ENCODE measurements around the gene PANX2.
"Not testable (repeated sequence)": the region's sequence is repeated elsewhere in the genome, so short reads cannot be mapped to it uniquely, and the experiment has no call there.

PANX2 gene

GRCh38 chr22:50200461-50201190 lies 30.1 kb downstream of the PANX2 start, which contains the start of gene SELENOO:
TSS of gene SELENOO (plus strand) at chr22:50201011. CDS start at chr22:50201037, 26 bp downstream.
- DNase-seq: peak; percentile 82

- DNase-seq: no peak
Measured at GRCh38 chr22:50201191-50202129, 30.9 kb downstream of the PANX2 start.

GRCh38 chr22:50202130-50202666 lies 31.7 kb downstream of the PANX2 start:
- DNase-seq: no peak

GRCh38 chr22:50203288-50203687 lies 32.8 kb downstream of the PANX2 start:
- DNase-seq: no peak

GRCh38 chr22:50204571-50204970 lies 34.0 kb downstream of the PANX2 start:
- DNase-seq: no peak

- DNase-seq: not testable (repeated sequence)
Measured at GRCh38 chr22:50204998-50205397, 34.5 kb downstream of the PANX2 start.

GRCh38 chr22:50205781-50206569 lies 35.4 kb downstream of the PANX2 start:
- no peak for DNase-seq

GRCh38 chr22:50206599-50206998 lies 36.1 kb downstream of the PANX2 start:
- no peak for DNase-seq

- DNase-seq: no peak
Measured at GRCh38 chr22:50207383-50208140, 37.0 kb downstream of the PANX2 start.

- no peak for DNase-seq
Measured at GRCh38 chr22:50208430-50208938, 38.0 kb downstream of the PANX2 start.

- DNase-seq: no peak
Measured at GRCh38 chr22:50208939-50209892, 38.7 kb downstream of the PANX2 start.

- DNase-seq: no peak
Measured at GRCh38 chr22:50209893-50210292, 39.4 kb downstream of the PANX2 start.

- DNase-seq: no peak
Measured at GRCh38 chr22:50210378-50211139, 40.0 kb downstream of the PANX2 start.

GRCh38 chr22:50211147-50211546 lies 40.6 kb downstream of the PANX2 start:
- no peak for DNase-seq

- no peak for DNase-seq
Measured at GRCh38 chr22:50213263-50213662, 42.7 kb downstream of the PANX2 start.

- no peak for DNase-seq
Measured at GRCh38 chr22:50215297-50216054, 44.9 kb downstream of the PANX2 start.

GRCh38 chr22:50216055-50216683 lies 45.6 kb downstream of the PANX2 start:
- DNase-seq: no peak
